ENCODE results near the gene ADAMTSL1.

- TF ChIP-seq ELF4 (IDR thresholded peaks at IDR 0.05) (no peak), SP1 (IDR thresholded peaks at IDR 0.05) (no peak), BHLHE40 (IDR thresholded peaks at IDR 0.05; ENCODE audit: borderline replicate concordance) (no peak), SUZ12 (IDR thresholded peaks at IDR 0.05) (no peak), FOXK2 (IDR thresholded peaks at IDR 0.05) (no peak), FOXM1 (IDR thresholded peaks at IDR 0.05; ENCODE audit: borderline replicate concordance) (no peak), CTBP1 (IDR thresholded peaks at IDR 0.05; ENCODE audit: borderline replicate concordance) (no peak)
These were observed 332.5 kb downstream of the ADAMTSL1 start for GRCh38 chr9:18806232-18807080.

Measured in HEK293T (cell line).